ELR (cell line): Measurements from ENCODE around the gene PPP3CA.

Experiments
- DNase-seq: peaks from one replicate; pipeline ENCODE4 v3.0.0-alpha.2; 2015; ENCODE audit warnings: low read depth

Gene PPP3CA

DNA sequence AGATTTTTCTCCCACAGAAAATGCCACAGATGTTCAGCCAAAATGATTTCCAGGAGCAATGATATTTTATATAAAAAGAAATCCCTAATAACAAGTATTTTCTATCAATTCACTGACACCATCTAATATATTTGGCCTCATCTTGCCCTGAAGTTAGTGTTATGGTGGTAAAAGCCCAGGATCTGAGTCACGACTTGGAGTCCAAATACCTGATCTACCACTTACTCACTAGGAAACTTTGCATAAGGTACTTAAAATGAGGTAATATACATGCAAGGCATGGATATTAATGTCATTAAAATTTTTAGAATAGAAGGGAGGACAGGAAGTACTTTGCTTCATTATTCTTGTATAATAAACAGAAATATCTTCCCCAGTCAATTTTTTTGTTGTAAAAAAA is 16.3 kb downstream of the PPP3CA start:
- peak; percentile 48 for DNase-seq

DNA sequence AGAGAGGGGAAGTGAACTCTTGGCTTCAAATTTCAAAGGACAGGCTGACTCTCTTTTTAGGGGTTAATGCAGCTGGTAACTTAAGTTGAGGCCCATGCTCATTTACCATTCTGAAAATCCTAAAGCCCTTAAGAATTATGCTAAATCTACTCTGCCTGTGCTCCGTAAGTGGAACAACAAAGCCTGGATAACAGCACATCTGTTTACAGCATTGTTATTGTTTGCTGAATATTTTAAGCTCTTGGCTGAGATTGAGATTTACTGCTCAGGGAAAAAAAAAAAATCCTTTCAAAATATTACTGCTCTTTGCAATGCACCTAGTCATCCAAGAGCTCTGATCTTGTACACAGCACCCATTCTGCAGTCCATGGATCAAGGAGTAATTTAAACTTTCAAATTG is 17.7 kb downstream of the PPP3CA start:
- no peak for DNase-seq

- DNase-seq: no peak
Measured at GRCh38 chr4:101328063-101328602, 19.2 kb downstream of the PPP3CA start.

- no peak for DNase-seq
Measured at GRCh38 chr4:101326576-101326975, 20.8 kb downstream of the PPP3CA start.

- DNase-seq: no peak
Measured at GRCh38 chr4:101322743-101323142, 24.6 kb downstream of the PPP3CA start.

GRCh38 chr4:101321481-101322042 is 25.8 kb downstream of the PPP3CA start:
- DNase-seq: no peak

DNA sequence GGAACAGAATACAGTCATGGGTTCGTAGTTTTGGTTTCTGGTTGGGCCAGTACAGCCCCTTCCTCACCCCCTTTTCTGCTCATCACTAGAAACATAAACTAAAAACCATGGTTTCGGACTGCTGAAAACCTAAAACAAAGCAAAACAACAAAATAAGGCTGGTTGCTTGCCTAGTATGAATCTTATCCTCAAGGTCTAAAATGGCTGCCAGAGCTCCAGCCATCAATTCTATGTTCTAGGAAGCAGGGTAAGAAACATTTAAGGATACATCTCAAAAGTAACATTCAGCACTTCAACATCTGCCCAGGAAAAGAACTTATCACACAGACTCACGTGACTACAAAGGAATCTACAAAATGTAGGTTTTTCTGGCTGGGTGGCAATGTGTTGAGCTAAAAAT is 31.5 kb downstream of the PPP3CA start:
- DNase-seq: no peak

DNA sequence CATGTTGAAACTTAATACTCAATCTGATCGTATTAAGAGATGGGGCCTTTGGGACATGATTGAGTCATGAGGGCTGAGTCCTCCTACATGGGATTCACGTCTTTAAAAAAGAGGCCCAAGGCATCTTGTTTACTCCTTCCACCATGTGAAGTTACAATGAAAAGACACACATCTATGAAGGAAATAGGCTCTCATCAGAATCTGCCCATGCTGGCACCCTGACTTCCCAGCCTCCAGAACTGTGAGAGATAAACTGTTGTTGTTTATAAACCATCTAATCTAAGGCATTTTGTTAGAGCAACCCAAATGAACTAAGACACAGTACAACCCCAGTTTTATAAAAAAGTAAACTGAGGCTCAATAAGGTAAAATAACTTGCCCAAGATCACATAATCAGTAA is 32.3 kb downstream of the PPP3CA start:
- DNase-seq: no peak

- DNase-seq: no peak
Measured at GRCh38 chr4:101309925-101310324, 37.4 kb downstream of the PPP3CA start.

GRCh38 chr4:101307899-101308298 is 39.4 kb downstream of the PPP3CA start:
- DNase-seq: peak; percentile 22

DNA sequence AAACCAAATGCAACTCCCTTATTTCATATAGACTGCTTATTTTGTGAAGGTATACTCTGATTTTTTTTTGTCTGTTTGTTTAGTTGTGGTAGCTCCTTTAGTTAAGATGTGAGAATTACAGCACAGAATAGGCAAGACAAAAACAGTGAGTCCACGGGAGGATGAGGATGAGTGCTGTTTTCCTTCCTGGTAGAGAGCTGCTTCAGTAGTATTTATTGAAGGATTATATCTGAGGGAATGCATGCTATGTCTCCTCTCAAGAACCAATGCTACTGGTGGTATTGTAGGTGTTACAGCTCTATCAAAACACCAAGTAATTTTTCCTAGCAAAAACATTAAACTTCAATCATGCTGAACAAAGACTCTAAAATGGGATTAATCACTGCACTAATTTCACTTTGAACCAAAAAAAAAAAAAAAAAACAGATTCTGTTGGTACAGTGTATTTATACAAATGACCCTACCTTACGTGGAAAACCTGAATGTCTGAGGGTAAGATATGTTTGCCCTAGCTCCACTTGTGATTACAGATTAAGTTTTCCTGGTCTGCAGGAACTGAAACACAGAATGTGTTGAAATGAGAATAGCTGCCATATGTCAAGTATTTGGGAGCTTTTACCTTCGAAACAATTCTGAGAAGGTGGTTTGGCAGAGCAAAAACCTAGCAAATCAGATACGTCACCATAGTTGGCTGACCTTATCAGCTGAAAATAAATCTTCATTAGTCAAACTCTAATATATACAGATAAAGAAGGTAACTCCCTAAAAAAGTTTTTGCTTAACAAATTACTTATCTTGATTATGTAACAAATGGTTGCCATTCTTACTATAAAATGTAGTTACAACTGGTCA is 40.3 kb downstream of the PPP3CA start:
- no peak for DNase-seq

GRCh38 chr4:101306225-101306624 is 41.1 kb downstream of the PPP3CA start:
- DNase-seq: no peak

GRCh38 chr4:101304916-101305315 is 42.4 kb downstream of the PPP3CA start:
- DNase-seq: peak; percentile 58

DNA sequence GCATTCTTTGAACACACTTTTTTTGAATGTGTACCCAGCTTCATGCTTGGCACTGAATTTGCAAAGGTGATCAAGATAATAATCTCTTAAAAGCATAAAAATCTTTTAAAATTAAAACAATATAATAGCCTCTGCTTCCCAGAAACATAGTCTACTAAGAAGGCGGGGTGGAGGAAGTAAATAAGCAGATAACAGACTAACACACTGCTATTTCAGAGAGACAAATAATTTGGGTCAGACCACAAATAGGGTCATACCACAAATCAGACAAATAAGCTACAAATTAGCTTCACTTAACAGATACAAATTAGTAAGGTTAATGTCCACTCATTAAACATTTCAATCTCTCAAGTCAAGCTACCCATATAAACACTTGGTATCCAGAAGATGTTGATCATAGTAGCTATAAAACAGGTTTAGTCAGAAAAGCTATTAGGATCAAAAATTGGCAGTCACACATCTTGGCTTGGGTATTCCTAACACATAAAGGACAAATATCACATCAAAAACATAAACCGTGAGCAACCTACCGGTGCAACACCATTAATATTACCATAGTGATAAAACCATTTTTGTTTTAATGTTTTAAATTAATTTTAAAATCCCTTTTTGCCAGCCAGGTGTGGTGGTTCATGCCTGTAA is 47.3 kb downstream of the PPP3CA start:
- no peak for DNase-seq

DNA sequence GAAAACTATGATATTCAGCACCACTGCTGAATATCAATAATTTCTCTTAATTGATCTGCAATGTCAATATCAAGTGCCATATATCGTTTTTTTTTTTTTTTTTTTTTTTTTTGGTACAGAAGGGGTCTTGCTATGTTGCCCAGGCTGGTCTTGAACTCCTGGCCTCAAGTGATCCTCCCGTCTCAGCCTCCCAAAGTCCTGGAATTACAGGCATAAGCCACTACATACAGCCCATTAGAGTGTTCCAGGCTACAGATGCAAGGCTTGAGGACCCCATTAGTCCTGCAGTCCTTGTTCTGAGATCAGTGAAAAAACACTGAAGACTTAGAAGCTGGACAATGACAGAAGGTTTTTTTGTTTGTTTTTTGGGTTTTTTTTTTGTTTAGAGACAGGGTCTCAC is 48.3 kb downstream of the PPP3CA start:
- DNase-seq: no peak

DNA sequence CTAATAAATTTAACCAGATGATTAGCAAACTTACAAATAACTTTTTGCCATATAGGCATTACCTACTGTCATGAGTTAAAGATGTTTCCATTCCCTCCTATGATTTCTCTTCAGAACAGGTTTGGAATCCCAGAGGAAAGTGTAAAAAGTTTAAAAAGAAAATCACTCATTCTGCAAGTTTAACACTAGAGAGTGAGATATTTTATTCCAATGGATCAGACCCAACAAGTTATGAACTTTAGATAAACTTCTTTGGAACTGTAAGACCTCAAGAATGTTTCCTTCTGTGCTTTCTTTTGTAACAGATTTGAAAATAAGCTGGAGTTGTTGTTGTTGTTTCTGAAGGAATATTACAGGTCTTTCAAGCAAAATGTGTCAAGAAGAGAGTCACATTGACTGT is 51.6 kb downstream of the PPP3CA start:
- no peak for DNase-seq

- DNase-seq: no peak
Measured at GRCh38 chr4:101294597-101294996, 52.7 kb downstream of the PPP3CA start.

DNA sequence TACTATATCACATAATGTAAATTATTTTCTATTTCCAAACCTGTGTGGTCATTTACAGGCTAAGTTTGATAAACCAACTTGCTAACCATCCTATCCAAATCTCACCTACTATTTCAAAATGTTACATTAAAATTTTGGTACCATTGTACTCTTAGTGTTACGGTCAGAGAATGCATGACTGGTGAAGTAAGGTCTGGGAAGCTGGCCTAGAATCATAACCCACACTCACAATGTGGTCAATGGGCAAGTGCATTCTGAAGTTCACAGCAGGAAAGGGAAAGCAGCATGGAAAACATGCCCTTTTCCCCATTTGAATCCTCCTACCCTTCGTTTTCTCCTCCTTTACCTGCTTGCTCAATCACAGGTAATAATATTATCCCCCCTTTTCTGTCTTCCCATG is 54.4 kb downstream of the PPP3CA start:
- no peak for DNase-seq

- no peak for DNase-seq
Measured at GRCh38 chr4:101292214-101292613, 55.1 kb downstream of the PPP3CA start.

DNA sequence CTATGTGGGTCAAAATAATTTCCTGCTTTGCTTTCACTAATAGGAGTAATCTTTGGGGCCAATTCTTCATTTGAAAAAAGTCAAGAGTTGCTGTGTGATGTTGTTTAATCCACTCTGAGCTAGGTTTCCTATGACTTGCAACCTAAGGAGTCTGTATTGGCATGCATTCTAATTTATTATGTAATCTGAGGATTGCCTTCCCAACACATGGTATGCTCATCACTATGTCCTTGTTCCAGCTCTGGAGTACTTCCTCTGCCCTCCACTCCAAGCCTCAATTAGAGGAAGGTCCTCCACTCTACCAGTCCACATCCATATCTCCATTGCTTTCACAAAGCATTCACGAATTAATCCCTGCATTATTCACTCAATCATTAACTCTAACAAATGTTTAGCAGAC is 56.1 kb downstream of the PPP3CA start:
- no peak for DNase-seq

- DNase-seq: no peak
Measured at GRCh38 chr4:101290654-101291053, 56.7 kb downstream of the PPP3CA start.

GRCh38 chr4:101289306-101289705 is 58.0 kb downstream of the PPP3CA start:
- no peak for DNase-seq
